ENCODE results near the gene POLRMT. TPM values are rescaled to one million over a fixed set of nuclear protein-coding genes. Genes with fewer than 3 reads are reported as not detected.

Gene POLRMT
- total RNA-seq, 1 donor from 2014 or later, result 45.3 TPM

- H2AFZ ChIP-seq (ENCODE audit: low read depth, low read length), result no peak overlapping the region
- no peak overlapping the region for H3K27ac Mint-ChIP-seq (ENCODE audit: unreplicated experiment)
- H3K27me3 ChIP-seq (ENCODE audit: insufficient read depth, low read length), result no peaks in the 10 kb centered on the region
- H3K4me1 Mint-ChIP-seq (ENCODE audit: low read depth, unreplicated experiment), result peaks cover 22% of the 10 kb centered on the region
- H3K9me3 Mint-ChIP-seq (ENCODE audit: unreplicated experiment), result no peaks in the 10 kb centered on the region
- no peak overlapping the region for H3K9ac ChIP-seq (ENCODE audit: low read length)
- H3K36me3 Mint-ChIP-seq (ENCODE audit: low read depth, unreplicated experiment), result peaks cover 8% of the 10 kb centered on the region
- TF ChIP-seq EZH2 (IDR thresholded peaks at IDR 0.05; ENCODE audit: insufficient read depth, low read length) (no peak), CTCF (IDR thresholded peaks at IDR 0.05; ENCODE audit: insufficient read depth, low read depth, low read length) (no peak)
- no peak overlapping the region for H3K4me2 ChIP-seq (ENCODE audit: low read length)
- no peaks in the 10 kb centered on the region for H3K27me3 Mint-ChIP-seq (ENCODE audit: low read depth, unreplicated experiment)
- no peak overlapping the region for H3K27ac ChIP-seq (ENCODE audit: low read depth, low read length)
- H3K4me1 ChIP-seq (ENCODE audit: insufficient read depth, low read length), result peaks cover 23% of the 10 kb centered on the region
- FAIRE-seq, result no peak
- no peak overlapping the region for H3K4me3 Mint-ChIP-seq (ENCODE audit: unreplicated experiment)
- no peak for DNase-seq (ENCODE audit: low read depth)
- H3K4me3 ChIP-seq (ENCODE audit: insufficient read depth, low read depth, low read length), result no peak overlapping the region
- peaks cover 5% of the 10 kb centered on the region for H3K36me3 ChIP-seq (ENCODE audit: insufficient read depth, low read length)
- peaks cover 50% of the 10 kb centered on the region for H3K79me2 ChIP-seq (ENCODE audit: insufficient read depth, low read length)
- peaks cover 88% of the 10 kb centered on the region for H4K20me1 ChIP-seq (ENCODE audit: insufficient read depth, low read length)
- H3K9me3 ChIP-seq (ENCODE audit: insufficient read depth, low read depth, low read length), result no peaks in the 10 kb centered on the region
These were observed 51.8 kb downstream of the POLRMT start for GRCh38 chr19:581399-582111.

GRCh38 chr19:580274-580835 lies 53.0 kb downstream of the POLRMT start:
- Histone ChIP-seq H3K4me3 (ENCODE audit: insufficient read depth, low read depth, low read length) (no peak overlapping the region), H3K27me3 (ENCODE audit: insufficient read depth, low read length) (no peaks in the 10 kb centered on the region), H3K27ac (ENCODE audit: low read depth, low read length) (no peak overlapping the region), H3K9ac (ENCODE audit: low read length) (no peak overlapping the region), H3K36me3 (ENCODE audit: insufficient read depth, low read length) (peaks cover 5% of the 10 kb centered on the region), H3K79me2 (ENCODE audit: insufficient read depth, low read length) (peaks cover 61% of the 10 kb centered on the region), H3K9me3 (ENCODE audit: insufficient read depth, low read depth, low read length) (no peaks in the 10 kb centered on the region), H2AFZ (ENCODE audit: low read depth, low read length) (no peak overlapping the region), H3K4me1 (ENCODE audit: insufficient read depth, low read length) (peaks cover 26% of the 10 kb centered on the region), H3K4me2 (ENCODE audit: low read length) (no peak overlapping the region), H4K20me1 (ENCODE audit: insufficient read depth, low read length) (peaks cover 88% of the 10 kb centered on the region)
- DNase-seq (ENCODE audit: low read depth), result no peak
- Mint-ChIP-seq H3K36me3 (ENCODE audit: low read depth, unreplicated experiment) (peaks cover 8% of the 10 kb centered on the region), H3K27ac (ENCODE audit: unreplicated experiment) (no peak overlapping the region), H3K4me3 (ENCODE audit: unreplicated experiment) (no peak overlapping the region), H3K27me3 (ENCODE audit: low read depth, unreplicated experiment) (no peaks in the 10 kb centered on the region), H3K9me3 (ENCODE audit: unreplicated experiment) (no peaks in the 10 kb centered on the region), H3K4me1 (ENCODE audit: low read depth, unreplicated experiment) (peaks cover 24% of the 10 kb centered on the region)
- TF ChIP-seq CTCF (IDR thresholded peaks at IDR 0.05; ENCODE audit: insufficient read depth, low read depth, low read length) (no peak), EZH2 (IDR thresholded peaks at IDR 0.05; ENCODE audit: insufficient read depth, low read length) (no peak)
- no peak for FAIRE-seq

DNA sequence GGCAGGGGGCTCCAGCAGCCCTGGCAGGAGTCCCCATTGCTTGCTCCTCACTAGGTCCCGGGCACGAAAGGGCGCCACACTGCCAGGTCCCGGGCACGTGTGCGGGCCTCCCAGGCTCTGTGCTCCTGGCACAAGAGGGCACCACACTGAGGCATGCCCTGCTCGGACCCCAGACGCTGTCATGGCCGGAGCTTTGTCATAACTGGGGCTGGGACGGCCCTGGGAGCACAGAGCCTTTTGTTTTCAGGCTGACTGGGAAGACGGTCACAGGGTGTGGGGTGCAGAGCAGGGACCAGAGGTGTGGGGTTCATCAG lies 53.5 kb downstream of the POLRMT start:
- Histone ChIP-seq H3K27ac (ENCODE audit: low read depth, low read length) (no peak overlapping the region), H4K20me1 (ENCODE audit: insufficient read depth, low read length) (peaks cover 91% of the 10 kb centered on the region), H3K27me3 (ENCODE audit: insufficient read depth, low read length) (no peaks in the 10 kb centered on the region), H2AFZ (ENCODE audit: low read depth, low read length) (no peak overlapping the region), H3K4me2 (ENCODE audit: low read length) (no peak overlapping the region), H3K79me2 (ENCODE audit: insufficient read depth, low read length) (peaks cover 66% of the 10 kb centered on the region), H3K36me3 (ENCODE audit: insufficient read depth, low read length) (peaks cover 5% of the 10 kb centered on the region), H3K4me3 (ENCODE audit: insufficient read depth, low read depth, low read length) (no peak overlapping the region), H3K4me1 (ENCODE audit: insufficient read depth, low read length) (peaks cover 32% of the 10 kb centered on the region), H3K9me3 (ENCODE audit: insufficient read depth, low read depth, low read length) (no peaks in the 10 kb centered on the region), H3K9ac (ENCODE audit: low read length) (no peak overlapping the region)
- Mint-ChIP-seq H3K27me3 (ENCODE audit: low read depth, unreplicated experiment) (no peaks in the 10 kb centered on the region), H3K4me1 (ENCODE audit: low read depth, unreplicated experiment) (peaks cover 28% of the 10 kb centered on the region), H3K4me3 (ENCODE audit: unreplicated experiment) (no peak overlapping the region), H3K27ac (ENCODE audit: unreplicated experiment) (no peak overlapping the region), H3K9me3 (ENCODE audit: unreplicated experiment) (no peaks in the 10 kb centered on the region), H3K36me3 (ENCODE audit: low read depth, unreplicated experiment) (peaks cover 8% of the 10 kb centered on the region)
- TF ChIP-seq EZH2 (IDR thresholded peaks at IDR 0.05; ENCODE audit: insufficient read depth, low read length), result no peak
- TF ChIP-seq CTCF (IDR thresholded peaks at IDR 0.05; ENCODE audit: insufficient read depth, low read depth, low read length), result no peak
- FAIRE-seq, result no peak
- no peak for DNase-seq (ENCODE audit: low read depth)

Measured in astrocyte (in vitro differentiated cells and primary cell).